Choroid plexus epithelial cell (primary cell): ENCODE measurements around the gene ASIC2.

Experiments used
- DNase-seq: peaks from one replicate; pipeline ENCODE4 v3.0.0-alpha.2; 2010; ENCODE audit warnings: low read depth
- H3K4me3 ChIP-seq: 2 replicates; pipeline ENCODE4 v1.5.1; 2011; ENCODE audit warnings: low read depth, mild to moderate bottlenecking, control low read depth, low read length, moderate library complexity
- TF ChIP-seq, protein P1 (sequence below): conservative IDR thresholded peaks from 2 replicates; pipeline ENCODE4 v1.5.1; 2011; ENCODE audit warnings: low read depth, mild to moderate bottlenecking, control low read depth, inconsistent platforms, low read length, moderate library complexity

Gene ASIC2

DNA sequence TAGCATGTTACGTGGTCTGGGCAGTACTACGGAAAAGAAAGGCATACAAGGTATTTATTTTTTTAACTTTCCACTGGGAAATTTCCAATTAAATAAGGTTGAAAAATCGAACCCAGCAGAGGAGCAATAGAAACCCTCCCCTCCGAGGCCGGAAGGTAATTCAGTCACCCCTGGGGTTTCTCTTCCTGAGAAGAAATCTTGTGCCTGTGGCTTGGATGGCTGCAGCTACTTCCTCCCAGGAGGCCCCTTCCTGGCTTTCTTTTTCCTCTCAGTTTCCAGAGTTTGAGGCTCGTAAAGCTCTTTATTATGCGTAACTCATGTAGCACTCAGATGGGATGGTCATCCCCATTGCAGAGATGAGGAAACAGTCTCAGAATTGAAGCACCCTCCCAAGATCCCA is 140.3 kb downstream of the ASIC2 start:
- TF ChIP-seq, protein P1, sequence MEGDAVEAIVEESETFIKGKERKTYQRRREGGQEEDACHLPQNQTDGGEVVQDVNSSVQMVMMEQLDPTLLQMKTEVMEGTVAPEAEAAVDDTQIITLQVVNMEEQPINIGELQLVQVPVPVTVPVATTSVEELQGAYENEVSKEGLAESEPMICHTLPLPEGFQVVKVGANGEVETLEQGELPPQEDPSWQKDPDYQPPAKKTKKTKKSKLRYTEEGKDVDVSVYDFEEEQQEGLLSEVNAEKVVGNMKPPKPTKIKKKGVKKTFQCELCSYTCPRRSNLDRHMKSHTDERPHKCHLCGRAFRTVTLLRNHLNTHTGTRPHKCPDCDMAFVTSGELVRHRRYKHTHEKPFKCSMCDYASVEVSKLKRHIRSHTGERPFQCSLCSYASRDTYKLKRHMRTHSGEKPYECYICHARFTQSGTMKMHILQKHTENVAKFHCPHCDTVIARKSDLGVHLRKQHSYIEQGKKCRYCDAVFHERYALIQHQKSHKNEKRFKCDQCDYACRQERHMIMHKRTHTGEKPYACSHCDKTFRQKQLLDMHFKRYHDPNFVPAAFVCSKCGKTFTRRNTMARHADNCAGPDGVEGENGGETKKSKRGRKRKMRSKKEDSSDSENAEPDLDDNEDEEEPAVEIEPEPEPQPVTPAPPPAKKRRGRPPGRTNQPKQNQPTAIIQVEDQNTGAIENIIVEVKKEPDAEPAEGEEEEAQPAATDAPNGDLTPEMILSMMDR, result no peak
- no peak overlapping the region for H3K4me3 ChIP-seq
- no peak for DNase-seq

DNA sequence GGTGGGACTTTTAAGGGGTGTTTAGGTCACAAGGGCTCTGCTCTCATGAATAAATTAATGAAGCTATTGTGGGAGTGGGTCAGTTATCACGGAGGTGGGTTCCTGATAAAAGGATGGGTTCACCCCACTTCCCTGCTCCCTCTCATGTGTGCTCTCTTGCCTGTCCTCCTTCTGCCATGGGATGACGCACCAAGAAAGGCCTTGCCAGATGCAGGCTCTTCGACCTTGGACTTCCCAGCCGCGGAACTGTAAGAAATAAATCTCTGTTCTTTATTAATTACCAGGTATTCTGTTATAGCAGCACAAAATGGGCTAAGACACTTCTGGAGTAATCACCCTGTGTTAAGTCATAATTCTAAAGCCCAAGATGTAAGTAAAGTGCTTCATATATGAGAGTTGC is 141.5 kb downstream of the ASIC2 start:
- TF ChIP-seq, protein P1, result no peak
- no peak overlapping the region for H3K4me3 ChIP-seq
- no peak for DNase-seq

DNA sequence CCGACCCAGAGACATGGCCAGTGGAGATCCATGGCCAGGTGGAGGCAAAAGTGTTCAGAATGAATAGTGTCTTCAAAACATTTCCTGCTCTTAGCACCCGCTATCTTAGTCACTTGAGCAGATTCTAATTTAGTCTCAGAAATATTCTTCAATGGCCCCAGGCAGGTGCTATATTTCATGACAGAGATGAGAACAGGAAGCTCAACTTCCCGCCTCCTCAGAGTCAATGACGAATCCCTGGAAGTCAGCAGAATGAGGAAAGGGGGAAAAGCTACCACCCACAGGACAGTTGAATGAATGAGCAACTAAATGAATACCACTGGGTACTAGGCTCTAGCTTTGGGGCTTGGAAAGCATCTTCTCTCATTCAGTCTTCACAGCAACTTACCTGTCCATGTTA is 147.2 kb downstream of the ASIC2 start:
- TF ChIP-seq, protein P1, result no peak
- H3K4me3 ChIP-seq, result no peak overlapping the region
- no peak for DNase-seq

DNA sequence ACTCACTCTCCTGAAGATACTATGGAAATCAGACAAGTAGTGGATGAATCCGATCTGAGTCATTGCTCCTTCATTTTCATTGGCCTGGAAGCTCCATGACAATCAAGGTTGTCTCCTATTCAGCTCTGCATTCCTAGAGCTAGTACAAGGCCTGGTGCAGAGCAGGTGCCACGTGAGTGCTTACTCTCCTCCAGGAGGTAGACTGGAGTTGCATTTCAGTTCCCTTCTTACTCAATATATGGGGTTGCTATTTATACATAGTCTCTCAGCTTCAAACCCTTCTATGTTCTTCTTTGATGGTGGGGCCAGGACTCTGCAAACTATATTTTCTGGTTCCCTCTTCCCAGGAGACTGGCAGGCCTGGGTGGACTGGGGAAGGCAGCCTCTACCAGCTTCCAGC is 148.3 kb downstream of the ASIC2 start:
- TF ChIP-seq, protein P1, result no peak
- DNase-seq, result no peak
- H3K4me3 ChIP-seq, result no peak overlapping the region

DNA sequence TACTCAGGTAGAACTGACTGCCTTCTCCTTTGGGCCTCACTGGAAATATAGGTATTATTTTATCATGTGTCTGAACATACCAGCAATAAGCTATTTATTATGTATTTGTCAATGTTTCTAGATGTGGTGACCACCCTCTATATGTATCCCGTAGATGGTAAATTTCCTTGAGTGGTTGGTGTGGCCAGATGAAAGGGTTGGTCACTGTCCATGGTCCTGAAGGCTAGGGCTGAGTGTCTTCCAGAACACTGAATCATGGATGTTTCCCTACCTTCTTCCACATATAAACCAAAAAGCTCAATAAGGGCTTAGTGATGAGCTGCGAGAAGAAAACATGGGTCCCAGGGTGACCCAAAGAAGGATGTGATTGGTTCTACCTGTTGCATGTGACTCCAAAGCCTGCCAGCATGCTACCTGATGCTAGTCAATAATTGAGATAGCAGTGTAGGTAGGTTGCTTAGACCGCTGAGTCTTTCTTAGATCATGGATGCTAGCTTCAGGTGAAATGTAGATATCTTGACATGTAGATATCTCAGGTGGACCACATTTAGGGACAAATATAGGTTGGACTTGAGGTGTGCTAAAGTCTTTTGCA is 150.3 kb downstream of the ASIC2 start:
- no peak overlapping the region for H3K4me3 ChIP-seq
- peak; percentile 11 for DNase-seq
- TF ChIP-seq, protein P1, result no peak

DNA sequence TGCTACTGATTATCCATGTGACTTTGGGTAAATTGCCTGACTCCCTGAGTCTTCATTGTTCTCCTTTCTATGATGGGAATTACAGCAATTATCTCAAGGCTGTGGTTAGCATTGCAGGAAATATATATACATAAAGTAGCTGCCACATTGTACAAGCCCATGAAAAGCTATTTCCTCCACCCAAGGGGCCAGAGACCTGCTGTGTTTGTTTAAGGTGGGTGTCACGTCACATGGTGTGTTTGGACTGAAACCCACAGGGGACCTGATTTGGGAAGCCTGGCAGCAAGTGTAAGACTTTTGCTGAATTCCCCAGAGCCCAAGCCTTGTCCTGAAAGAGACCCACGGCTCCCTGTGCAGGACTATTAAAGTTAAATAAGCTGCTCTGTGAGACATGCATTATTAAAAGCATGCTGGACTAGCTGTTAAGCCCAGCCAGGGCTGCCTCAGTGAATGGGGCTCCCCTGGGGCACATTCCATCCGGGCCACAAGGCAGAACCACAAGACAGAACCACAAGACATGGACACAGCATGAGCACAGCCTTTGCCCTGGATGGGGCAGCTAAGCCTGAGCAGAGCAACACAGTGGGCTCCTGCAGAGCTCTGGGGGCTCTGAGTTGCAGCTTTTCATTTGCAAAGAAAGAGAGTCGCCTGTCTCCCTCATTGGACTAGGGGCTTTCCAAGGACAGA is 152.5 kb downstream of the ASIC2 start:
- DNase-seq, result no peak
- H3K4me3 ChIP-seq, result no peak overlapping the region
- TF ChIP-seq, protein P1, result no peak

DNA sequence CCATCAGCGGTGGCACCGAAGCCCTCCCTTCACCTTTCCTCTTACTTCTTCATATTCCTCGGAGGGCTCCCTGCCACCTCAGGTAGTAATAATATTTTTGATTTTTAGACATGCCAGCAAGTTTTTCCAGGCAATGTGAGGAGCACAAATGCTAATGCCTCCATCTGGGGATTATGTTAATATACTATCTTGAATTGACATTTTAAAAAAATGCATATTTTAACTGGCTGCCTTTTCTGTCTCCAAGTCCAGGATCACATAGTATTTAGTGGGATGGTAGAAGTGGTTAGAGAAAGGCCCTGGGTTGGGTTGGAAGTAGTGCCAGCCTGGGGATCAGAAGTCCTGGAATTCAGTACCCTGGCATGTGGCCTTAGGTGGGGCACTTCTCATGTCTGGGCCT is 154.5 kb downstream of the ASIC2 start:
- no peak overlapping the region for H3K4me3 ChIP-seq
- DNase-seq, result no peak
- TF ChIP-seq, protein P1, result no peak
